HTERT RPE-1 (cell line): ENCODE measurements around the gene SLC6A13.
"Not testable (repeated sequence)": the region's sequence is repeated elsewhere in the genome, so short reads cannot be mapped to it uniquely, and the experiment has no call there.

Source experiments
- in situ Hi-C: fragments of 300-500 bp; cut with MboI; formaldehyde crosslinking; loops from 4 replicates; pipeline ENCODE4 v1.14.3; 2020; ENCODE audit warnings: low sequenced_read_pairs

The SLC6A13 gene

DNA sequence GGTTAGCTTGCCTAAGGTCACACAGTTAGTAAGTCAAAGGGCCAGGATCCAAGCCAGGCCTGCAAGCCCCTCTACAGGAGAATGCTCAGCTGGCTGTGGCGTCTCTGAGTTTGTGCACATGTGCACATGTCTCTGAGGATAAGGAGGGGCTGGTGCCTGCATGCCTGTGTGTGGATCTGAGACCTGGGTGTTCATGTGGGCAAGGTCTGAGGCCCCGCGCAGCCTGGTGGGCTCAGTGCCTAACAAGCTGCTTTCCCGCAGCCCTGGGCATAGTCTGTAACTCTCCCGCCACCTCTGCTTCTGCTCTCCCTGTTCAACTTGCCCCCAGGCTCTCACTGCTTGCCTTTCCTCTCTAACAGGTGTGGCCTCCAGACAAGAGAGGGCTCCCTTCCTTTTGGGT lies 44.4 kb downstream of the SLC6A13 start:
- in situ Hi-C loops: no loop called here

DNA sequence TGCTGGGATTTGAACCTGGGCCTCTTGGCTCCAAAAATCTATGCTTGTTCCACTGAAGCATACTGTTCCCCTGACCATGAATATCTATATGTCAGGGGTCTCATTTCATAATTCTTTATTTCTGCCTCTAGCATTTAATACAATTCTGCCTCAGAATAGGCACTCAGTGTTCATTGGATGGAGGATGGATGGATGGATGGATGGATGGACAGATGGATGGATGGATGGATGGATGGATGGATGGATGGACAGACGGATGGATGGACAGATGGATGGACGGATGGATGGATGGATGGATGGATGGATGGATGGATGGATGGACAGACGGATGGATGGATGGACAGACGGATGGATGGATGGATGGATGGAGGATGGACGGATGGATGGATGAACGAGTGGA lies 45.6 kb downstream of the SLC6A13 start:
- in situ Hi-C loops: not testable (repeated sequence)

DNA sequence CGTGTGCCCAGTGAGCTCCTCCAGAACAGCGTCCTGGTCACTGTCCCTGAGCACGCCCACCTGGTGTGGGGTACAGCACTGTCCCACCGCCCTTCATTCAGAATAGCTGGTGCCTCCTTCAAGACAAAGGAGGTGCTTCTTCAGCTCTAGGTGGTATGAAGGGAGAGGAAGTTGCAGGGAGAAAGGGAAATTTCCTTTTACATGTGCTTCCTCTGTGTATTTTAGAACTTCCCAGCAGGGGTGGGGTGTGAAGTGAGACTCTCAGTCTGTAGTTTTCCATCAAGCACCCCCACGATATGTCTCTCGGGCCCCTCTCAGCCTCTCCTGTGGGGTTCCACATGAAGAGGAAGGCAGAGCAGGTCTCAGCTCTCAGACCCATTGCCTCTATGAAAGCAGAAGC lies 47.5 kb downstream of the SLC6A13 start:
- in situ Hi-C loops: no loop called here

DNA sequence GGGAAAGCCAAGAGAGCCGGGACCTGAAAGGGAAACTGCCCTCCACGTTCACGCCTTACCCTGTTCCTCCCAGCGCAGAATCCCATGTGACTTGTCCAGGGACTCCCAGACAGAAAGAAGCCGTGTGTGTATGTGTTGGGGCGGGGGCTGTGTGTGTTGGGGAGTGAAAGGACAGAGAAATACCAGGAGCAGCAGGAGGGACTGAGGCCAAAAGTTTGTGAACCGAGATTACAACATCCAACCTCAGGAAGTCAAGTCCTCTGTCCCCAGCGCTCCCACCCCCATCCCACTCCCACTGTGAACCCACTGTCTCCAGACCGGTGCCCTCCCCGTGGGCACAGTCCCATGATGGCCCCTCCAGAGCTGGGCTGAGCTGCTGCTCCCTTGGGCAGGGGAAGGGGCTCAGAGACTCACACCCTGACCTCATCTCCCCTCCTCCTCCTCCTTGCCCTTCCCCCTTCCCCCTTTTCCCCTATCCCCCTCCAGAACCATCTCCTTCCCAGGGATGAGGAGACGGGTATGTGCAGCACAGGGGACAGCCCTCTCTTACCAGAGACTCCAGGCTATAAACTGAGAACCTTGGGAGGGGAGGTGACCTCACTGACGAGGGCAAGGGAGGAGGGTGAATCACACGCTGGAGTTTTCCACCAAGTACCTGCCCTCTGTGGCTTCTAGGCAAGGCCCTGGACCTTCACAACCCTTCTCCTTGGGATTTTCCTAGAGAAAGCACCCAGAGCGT lies 48.5 kb downstream of the SLC6A13 start, which contains the start of gene SLC6A12:
SLC6A12 (minus strand) TSS at position 155 of the 739 bp plus-strand sequence. CDS start 4,171 bp downstream, outside the sequence.
- in situ Hi-C loops: no loop called here

DNA sequence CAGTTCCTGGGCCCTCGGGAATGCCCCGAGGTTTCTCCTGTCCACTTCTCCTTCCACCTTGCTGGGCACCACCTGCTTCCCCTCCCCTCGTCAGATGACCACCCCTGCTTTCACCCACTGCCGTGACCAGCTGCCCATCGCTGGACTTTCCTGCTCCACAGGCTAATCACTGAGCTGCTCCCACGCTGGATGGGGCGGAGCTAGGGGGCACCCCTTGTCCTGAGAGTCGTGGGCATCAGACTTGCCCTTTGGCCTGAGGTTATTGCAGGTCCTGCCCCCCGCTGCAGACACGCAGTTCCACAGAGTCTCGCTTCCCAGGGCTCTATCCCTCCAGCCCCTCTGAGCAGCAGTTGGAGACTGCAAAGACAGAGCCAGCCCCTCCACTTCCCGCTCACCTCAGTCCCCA lies 49.1 kb downstream of the SLC6A13 start:
- in situ Hi-C loops: no loop called here

DNA sequence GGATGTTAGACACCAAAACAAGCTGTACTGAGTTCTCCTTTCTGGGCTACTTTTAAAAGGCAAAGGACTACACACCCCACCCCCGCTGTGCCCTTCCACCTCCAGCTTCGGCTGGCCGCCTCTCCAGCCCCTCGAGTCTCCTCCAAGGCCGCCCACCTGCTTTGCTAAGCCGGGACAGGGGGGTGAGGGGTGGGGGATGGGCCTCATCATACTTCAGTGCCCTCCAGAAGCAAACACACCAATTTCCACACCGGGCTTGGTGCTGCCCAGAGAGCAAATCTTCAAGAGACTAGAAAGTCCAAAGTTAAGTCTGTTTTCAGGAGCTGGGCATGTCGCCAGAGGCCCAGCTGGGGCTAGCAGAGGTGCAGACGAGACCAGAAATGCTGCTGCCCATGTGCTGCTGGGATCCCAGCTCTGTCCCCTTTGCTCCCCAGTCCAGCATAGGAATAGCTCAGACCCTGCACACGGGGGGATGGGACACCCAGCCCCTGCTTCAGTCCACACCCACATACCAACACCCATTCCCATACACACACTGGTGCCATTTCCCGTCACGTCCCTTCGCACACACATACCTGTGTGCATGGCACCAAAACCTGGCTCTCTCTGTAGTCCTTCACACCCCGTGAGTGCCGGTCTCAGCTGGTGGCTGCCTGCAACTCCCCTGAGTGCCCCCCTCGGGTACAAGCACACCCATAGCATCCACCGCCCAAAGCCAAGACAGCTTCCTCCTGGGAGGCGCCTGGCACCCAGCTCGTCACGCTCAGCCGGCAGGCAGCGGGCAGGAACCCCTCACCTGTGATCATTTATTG lies 49.7 kb downstream of the SLC6A13 start:
- in situ Hi-C loops: no loop called here

DNA sequence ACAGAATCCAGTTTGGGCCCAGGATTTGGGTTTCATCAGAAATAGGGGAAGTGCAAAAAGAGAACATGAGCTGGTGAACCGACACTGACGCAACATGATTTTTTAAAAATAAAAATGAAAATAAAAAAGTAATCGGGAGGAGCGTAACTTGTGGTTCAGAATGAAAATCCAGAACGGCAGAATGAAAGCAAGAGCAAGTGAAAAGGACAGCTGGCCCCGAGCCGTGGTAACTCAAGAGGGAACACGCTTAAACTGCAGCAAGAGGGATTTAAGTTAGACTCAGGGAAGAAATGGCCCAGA lies 50.3 kb downstream of the SLC6A13 start:
- in situ Hi-C loops: no loop called here

DNA sequence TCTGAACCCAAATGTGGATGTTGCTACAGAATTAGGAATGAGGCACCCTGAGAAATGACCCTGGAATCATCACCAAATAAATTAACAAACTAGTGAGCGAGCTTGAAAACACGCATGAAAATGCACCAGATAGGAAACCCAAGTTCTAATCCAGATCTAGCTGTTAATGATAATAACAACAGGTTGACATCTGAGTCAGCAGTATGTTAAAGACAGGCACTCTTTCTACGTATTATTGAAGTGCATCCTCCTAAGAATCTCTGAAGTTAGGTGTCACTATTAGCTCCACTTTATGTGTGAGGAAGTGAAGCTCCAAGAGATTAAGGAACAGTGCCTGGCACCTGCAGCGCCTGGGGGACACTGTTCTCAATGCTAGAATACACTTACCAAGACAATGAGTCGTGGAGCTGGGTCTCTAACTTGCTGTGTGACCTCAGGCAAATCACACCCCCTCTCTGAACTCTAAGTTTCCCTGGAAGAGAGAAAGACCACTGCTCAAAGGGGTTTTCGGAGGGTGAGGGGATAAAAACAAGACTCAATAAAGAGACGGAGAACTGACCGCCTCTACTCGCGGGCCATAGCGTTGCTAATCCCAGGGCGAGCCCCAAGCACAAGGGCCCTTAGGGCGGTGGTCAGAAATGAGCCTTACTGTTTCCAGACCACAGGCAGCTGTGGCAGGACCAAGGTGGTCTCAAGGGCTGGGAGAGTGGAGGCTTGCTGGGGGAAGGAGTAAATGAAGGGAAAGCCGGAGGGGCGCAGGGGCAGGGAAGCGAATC lies 50.8 kb downstream of the SLC6A13 start:
- in situ Hi-C loops: no loop called here

DNA sequence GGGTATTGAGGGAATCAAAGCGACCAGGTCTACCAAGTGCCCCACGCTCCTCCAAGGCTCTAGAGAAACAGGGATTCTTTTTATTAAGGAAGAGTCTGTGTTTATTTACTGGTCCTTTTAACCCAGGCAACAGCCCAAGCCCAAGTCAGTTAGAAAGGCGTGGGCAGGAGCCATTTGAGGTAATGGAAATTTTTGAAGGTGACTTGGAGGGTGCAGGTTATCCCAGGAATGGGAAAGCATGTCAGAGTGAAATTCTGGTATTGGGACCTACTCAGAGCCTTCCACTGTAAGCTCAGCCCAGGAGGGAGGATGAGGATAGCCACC lies 51.5 kb downstream of the SLC6A13 start:
- in situ Hi-C loops: no loop called here

DNA sequence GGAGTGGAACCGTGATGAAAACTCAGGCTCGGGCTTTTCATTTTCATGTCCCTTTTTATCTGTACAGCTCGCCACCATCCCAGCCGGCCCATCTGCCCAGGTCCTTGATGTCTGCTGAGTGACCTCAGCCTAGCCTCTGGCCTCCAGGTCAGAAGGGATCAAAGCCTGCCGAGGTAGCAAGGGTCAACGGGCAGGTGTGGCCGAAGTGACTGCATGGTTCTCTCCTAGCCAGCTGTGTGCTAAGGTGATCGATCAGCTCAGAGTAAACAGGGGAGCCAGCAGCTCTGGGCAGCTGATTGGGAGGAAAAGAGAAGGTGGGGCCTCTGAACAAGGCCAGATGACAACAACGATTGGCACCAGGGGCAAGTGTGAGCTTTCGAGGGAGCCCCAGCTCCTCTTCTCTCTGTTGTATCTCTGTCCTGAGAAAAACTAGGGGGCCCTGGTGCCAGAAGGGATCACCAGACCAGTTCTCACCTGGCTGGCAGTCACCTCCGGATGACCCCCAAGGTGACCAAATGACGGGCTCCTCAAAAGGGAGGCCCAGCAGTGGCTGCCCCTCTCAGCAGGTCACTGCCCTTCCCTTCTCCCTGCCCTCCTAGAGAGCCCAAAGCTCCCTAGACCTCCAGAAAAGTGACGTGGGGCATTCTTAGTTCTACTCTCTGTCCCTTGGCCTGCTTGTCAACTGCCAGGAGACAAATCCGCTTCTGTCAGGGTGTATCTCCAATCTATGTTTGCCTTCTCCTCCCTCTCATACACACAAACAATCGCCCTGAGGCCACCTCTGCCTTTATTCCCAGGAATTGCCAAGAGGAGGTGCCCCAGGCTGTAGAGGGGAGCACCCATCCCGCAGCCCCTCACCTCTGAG lies 52.1 kb downstream of the SLC6A13 start:
- in situ Hi-C loops: no loop called here

DNA sequence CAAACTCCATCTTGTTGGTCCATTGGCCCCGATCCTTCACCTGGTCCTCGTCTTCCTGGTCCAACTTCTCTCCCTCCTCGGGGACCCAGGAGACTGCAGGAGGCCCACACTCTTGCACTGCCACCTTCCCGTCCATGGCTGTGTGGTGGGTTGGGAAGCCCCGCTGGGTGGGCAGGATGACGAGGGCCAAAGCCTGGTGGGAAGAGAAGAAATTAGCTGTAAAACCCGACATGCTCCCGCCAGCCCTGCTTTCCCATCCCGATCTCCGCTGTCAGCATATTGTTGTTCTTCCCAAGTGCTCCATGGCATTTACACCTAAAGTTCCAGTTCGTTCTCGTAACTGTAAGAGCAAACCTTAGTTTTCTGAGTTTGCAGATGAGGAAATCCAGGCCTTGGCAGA lies 52.8 kb downstream of the SLC6A13 start:
- in situ Hi-C loops: no loop called here

DNA sequence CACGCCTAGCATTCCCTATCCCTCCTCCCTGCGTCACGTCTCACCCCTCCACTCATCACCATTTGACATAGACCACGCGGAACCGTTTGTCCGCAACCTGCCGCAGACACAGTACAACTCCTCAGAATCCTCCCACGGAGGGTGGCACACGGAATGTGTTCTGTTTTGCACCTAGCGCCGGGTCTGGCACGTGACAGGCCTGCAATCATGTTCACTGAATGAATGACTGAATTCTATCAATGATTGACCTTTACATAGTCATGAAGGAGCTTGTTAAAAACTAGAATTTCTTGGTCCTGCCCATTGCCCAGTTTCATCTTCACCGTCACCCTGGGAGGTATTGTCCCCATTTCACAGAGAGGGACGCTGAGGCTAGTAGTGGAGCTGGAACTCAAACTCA lies 53.4 kb downstream of the SLC6A13 start:
- in situ Hi-C loops: no loop called here

DNA sequence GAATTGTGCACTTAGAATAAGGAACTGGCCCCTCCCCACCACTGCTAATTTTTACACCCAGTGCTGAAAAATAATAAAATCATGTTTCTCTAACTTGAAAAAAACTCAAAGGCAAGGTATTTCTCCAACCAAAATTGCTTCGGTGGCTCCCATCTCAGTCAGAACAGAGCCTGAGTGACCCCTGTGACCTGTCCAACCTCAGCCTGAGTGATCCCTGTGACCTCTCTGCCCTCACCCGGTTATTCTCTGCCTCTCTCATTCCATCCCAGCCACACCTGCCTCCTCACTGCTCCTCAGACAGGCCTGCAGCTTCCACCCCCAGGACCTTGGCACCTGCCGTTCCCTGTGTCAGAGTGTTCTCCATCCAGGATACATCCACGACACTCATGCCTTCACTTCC lies 53.8 kb downstream of the SLC6A13 start:
- in situ Hi-C loops: no loop called here

DNA sequence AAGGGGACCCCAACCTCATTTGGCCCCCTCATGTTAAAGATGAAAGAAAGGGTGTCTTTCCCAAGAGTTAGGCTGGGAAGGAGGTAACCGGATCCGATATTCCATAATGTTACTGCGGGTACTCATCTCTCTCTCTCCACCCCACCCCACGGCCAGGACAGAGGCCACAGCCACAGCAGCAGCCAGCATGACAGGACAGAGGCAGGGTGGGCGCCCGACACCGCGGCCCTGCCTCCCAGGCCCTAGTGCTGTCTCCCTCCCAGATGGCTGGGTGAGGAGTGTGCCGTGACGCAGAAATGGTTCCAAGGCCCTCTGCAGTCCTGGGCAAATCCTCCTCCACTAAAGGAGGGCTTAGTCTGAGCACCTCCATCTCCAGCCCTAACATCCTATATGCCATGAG lies 54.8 kb downstream of the SLC6A13 start:
- in situ Hi-C loops: no loop called here

DNA sequence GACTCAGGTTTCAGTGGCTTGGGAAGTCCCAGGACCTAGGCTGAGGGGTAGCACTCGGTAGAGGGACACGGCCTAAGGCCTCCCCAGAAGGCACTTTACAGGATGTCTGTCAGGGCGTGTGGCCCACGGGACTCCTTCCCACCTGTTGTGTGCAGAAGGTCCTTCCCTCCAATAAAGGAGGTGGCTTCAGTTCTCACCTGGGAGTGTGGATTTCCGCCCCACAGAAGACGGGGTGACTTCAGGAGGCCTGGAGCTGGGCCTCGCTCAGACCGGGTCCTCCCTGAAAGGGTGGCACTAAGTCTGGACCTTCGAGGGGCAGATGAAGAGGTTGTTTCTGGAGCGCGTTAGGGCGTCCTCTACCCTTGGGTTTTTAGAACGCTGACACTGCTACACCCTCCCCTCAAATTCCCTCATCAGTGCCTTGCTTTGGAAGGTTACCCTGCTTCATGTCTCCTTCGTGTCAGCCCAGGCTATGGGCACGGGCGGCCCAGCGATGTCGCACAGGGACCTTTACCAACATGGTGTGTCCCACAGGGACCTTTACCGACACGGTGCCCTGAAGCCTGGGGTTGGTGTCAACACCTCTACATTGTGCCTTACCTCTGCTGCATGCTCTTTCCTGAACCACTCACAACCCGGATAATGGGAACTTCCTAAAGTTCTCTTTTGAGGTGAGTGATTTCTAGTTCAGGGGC lies 55.7 kb downstream of the SLC6A13 start:
- in situ Hi-C loops: no loop called here

DNA sequence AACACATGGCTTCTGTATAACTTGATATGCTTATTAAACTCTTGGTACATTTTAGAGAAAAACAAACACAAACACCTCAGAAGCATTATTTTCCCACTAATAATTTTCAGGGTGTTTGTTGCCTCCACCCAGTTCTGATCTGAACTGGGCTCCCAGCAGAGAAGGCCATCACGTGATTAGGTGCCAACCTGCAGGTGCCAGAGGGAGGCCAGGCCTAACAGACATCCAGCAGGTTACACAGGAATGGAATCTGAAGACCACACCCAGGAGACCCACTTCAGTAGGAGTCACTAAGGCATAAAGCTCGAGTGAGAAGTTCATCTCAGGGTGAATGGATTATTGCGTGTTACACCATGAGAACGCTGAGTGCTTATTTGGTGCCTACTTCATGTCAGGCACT lies 57.6 kb downstream of the SLC6A13 start:
- in situ Hi-C loops: no loop called here

DNA sequence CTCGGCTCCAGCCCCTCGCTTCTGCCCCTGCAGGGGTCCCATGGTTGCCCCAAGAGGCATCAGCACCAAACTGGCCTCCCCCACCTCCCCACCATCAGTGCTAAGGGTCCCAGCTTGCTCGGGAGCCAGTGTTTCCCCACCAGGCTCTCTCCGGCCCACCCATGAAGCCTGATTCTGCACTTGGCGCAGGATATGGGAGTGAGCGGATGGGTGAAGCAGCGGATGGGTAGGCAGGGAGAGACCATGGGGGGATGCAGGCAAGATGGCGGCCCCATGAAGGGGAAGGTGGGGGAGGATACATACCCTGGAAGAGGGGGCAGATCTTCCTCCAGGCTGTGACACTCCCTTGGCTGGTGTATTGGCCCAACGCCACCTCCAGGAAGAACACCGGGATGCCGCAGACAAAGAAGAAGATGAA lies 58.4 kb downstream of the SLC6A13 start:
- in situ Hi-C loops: no loop called here

DNA sequence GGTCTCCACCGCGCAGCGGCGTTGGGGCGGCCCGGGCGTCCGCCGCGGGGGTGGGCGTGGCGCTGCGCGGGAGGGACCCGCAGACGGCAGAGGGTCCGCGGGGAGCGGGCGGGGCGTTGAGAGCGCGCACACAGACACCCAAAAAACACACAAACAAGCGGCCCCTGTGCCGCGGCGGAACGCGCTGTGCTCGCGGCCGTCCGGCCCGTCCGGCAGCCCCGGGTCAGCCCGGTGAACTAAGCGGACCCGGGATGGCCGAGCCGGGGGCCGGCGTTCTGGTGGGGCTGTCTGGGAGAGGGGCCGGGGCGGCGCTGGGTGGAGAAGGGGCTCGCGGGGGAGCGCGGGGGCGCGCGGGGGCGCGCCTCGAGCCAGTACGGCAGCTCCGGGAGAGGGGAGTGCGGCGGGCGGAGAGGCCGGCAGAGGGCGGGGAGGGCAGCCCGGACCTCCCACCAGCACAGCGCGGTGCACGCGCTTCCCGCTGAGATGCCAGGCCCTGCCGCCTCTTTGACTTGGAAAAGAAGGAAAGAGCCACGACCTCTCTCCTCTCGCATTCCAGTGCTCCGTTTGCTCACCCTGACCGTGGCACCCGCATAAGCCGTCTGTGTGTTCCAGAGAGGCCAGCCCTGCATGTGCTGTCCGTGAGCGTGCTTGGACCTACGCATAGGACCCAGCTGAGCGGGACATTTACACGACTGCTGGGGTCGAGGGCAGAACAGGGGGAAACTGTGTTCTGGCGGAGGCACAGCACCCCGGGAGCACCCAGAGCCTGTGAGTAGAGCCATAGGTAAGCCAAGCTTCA lies 59.0 kb downstream of the SLC6A13 start:
- in situ Hi-C loops: no loop called here

DNA sequence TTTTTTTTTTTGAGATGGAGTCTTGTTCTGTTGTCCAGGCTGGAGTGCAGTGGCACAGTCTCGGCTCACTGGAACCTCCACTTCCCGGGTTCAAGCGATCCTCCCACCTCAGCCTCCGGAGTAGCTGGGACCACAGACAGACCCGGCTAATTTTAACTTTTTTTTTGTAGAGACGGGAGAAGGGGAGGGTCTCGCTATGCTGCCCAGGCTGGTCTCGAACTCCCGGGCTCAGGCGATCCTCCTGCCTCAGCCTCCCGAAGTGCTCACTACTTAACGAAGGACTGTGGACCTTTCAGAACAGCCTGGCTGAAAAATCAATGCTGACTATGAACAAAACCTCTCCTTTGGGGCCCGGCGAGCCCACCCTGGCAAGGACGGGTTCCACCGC lies 59.6 kb downstream of the SLC6A13 start:
- in situ Hi-C loops: no loop called here
